Brain microvascular endothelial cell (primary cell): ENCODE measurements around the gene CSNK1G3.

Experiments used
- DNase-seq: peaks from one replicate; pipeline ENCODE4 v3.0.0-alpha.2; 2020
- H3K27ac ChIP-seq: fragments of 250-450 bp; sonication (Bioruptor Pico); 2 replicates; pipeline ENCODE4 v1.5.1; 2020; ENCODE audit warnings: mild to moderate bottlenecking, moderate library complexity
- H3K27me3 ChIP-seq: fragments of 250-450 bp; sonication (Bioruptor Pico); replicated peaks from 2 replicates; pipeline ENCODE4 v1.5.1; 2020; ENCODE audit warnings: mild to moderate bottlenecking
- H3K36me3 ChIP-seq: fragments of 250-450 bp; sonication (Bioruptor Pico); replicated peaks from 2 replicates; pipeline ENCODE4 v1.5.1; 2020; ENCODE audit warnings: mild to moderate bottlenecking
- H3K4me3 ChIP-seq: 2 replicates; pipeline ENCODE4 v1.5.1; 2011; ENCODE audit warnings: low read depth, mild to moderate bottlenecking, control low read depth, low read length, moderate library complexity
- in situ Hi-C: cut with HindIII; loops from 2 replicates; pipeline ENCODE4 v1.10.0; 2017; ENCODE audit warnings: low sequenced_read_pairs, low pct_ligation_motif_present
- TF ChIP-seq, protein P1 (sequence below): IDR thresholded peaks from 2 replicates; pipeline ENCODE4 v1.5.1; 2011; ENCODE audit warnings: low read depth, mild to moderate bottlenecking, moderate library complexity, low read length, control low read depth, inconsistent platforms; ENCODE audit errors: missing control alignments

The CSNK1G3 gene

DNA sequence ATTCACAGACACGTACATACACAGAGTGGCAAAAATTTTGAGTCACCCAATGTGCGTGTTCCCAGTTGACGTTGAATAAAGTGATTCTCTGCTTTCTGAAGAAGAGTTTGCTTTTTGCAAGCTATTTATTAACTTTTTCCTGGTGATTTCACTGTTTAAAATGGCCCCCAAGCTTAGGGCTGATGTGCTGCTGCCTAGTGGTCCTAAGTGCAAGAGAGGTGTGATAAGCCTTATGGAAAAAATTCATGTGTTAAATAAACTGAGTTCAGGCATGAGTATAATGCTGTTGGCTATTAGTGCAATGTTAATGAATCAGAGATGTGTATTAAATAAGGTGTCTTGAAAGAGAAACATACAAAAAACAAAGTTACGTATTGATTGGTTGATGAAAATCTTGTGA lies 16.9 kb downstream of the CSNK1G3 start:
- DNase-seq = no peak
- in situ Hi-C loops = no loop called here
- TF ChIP-seq, protein P1, sequence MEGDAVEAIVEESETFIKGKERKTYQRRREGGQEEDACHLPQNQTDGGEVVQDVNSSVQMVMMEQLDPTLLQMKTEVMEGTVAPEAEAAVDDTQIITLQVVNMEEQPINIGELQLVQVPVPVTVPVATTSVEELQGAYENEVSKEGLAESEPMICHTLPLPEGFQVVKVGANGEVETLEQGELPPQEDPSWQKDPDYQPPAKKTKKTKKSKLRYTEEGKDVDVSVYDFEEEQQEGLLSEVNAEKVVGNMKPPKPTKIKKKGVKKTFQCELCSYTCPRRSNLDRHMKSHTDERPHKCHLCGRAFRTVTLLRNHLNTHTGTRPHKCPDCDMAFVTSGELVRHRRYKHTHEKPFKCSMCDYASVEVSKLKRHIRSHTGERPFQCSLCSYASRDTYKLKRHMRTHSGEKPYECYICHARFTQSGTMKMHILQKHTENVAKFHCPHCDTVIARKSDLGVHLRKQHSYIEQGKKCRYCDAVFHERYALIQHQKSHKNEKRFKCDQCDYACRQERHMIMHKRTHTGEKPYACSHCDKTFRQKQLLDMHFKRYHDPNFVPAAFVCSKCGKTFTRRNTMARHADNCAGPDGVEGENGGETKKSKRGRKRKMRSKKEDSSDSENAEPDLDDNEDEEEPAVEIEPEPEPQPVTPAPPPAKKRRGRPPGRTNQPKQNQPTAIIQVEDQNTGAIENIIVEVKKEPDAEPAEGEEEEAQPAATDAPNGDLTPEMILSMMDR = no peak
- Histone ChIP-seq H3K27me3 (no peaks in the 10 kb centered on the region), H3K36me3 (no peaks in the 10 kb centered on the region), H3K4me3 (no peak overlapping the region), H3K27ac (no peak overlapping the region)

DNA sequence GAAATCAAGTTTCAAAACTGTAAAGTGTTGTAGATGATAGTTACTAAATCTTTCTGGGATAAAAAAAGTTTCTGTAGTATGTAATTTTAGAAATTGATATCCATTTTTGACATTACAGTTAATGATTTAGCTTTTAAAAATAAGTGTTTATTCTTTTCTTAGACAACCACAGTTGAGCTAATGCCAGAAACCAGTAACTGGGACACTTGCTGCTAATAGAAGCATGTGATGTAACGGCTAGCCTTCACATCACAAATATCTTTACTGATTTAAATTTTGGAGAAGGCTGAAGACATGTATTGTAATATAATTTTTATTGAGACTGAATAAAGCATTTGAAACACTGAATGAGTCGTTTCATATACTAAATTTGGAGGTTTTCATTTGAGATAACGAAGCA lies 18.8 kb downstream of the CSNK1G3 start:
- Histone ChIP-seq H3K36me3 (no peaks in the 10 kb centered on the region), H3K4me3 (no peak overlapping the region), H3K27ac (no peak overlapping the region), H3K27me3 (no peaks in the 10 kb centered on the region)
- no peak for DNase-seq
- in situ Hi-C loops = no loop called here
- TF ChIP-seq, protein P1 = no peak

DNA sequence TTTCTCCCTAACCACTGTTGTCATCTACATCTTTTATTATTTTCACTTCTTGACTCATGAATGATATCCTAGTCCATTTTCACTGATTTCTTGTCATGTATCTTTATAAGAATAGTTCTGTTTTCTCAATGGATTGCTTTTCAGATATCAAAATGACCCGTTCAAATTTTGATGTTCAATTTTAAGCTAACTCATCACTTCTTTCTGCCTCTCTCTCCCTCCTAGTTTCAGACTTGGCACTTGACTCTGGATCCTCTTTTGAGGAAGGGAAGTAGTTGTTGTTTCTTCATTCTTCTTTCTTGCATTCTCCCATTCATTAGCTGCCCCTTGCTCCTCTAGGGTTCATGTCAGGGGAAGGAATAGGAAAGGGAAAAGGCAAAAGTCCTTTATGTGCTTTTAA lies 23.7 kb downstream of the CSNK1G3 start:
- Histone ChIP-seq H3K27ac (no peak overlapping the region), H3K4me3 (no peak overlapping the region), H3K36me3 (no peaks in the 10 kb centered on the region), H3K27me3 (no peaks in the 10 kb centered on the region)
- DNase-seq = no peak
- TF ChIP-seq, protein P1 = no peak
- in situ Hi-C loops = no loop called here

DNA sequence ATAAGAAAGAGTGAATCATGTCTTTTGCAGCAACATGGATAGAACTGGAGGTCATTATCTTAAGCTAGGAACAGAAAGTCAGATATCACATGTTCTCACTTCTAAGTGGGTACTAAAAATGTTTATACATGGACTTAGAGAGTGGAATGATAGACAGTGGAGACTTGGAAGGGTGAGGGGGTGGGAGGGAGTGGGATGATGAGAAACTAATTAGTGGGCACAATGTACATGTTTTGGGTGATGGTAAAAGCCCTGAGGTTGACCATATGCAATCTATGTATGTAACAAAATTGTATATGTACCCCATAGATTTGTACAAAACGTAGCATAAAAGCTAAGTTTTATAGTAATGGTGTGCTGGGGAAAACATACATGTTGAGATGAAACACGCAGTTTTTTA lies 25.3 kb downstream of the CSNK1G3 start:
- DNase-seq = no peak
- Histone ChIP-seq H3K36me3 (no peaks in the 10 kb centered on the region), H3K27ac (no peak overlapping the region), H3K4me3 (no peak overlapping the region), H3K27me3 (no peaks in the 10 kb centered on the region)
- TF ChIP-seq, protein P1 = no peak
- in situ Hi-C loops = no loop called here

DNA sequence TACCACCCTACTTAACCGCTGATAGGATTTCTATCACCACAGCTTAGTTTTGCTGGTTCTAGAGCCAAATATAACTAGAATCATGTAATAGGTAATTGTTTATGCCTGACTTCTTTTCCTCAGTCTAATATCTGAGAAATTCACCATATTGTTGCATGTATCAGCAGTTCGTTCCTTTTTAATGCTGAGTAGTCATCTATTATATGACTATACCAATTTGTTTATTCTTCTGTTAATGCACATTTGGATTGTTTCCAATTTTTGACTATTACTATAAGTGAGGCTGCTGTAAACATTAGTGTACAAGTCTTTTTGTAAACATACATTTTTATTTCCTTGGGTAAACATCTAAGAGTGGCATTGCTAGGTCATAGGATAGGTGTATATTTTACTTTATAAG lies 25.9 kb downstream of the CSNK1G3 start:
- H3K4me3 ChIP-seq = no peak overlapping the region
- H3K27ac ChIP-seq = no peak overlapping the region
- no peaks in the 10 kb centered on the region for H3K36me3 ChIP-seq
- no peaks in the 10 kb centered on the region for H3K27me3 ChIP-seq
- no peak for DNase-seq
- in situ Hi-C loops = no loop called here
- TF ChIP-seq, protein P1 = no peak

DNA sequence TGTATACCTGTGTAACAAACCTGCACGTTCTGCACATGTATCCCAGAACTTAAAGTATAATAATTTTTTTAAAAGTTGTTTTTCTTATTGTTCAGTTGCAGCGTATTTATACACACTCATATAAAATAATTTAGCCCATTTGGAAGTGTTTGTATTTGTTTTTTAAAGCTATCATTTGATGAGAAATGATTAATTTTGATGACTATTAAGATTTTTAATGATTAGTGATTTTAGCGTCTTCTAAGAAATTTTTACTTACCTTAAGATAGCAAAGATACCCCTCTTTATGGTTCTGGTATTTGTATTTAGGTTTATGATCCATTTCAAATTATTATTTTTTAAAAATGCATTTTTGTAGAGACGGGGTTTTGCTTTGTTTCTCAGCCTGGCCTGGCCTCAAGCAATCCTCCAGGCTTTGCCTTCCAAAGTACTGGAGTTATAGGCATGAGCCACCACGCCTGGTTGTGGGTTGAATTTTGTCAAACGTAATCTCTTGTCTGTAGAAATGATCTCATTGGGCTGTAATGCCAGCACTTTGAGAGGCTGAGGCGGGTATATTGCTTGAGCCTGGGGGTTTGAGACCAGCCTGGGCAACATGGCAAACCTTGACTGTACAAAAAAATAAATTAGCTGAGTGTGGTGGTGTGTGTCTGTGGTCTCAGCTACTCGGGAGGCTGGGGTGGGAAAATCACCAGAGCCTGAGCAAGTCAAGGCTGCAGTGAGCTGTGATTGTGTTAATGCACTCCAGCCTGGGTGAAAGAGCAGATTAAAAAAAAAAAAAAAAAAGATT lies 26.9 kb downstream of the CSNK1G3 start:
- in situ Hi-C loops = no loop called here

More for the DNA sequence above, 26.9 kb downstream of the CSNK1G3 start:
- H3K36me3 ChIP-seq = no peaks in the 10 kb centered on the region
- TF ChIP-seq, protein P1 = no peak
- no peak overlapping the region for H3K27ac ChIP-seq
- H3K27me3 ChIP-seq = no peaks in the 10 kb centered on the region
- H3K4me3 ChIP-seq = no peak overlapping the region
- peak; percentile 21 for DNase-seq
